A673 (cell line): Measurements from ENCODE around the gene ENPP5.

Experiments used
- CTCF ChIP-seq: fragments of 300-800, 200-600 bp; sonication (generic); conservative IDR thresholded peaks from 2 replicates; pipeline ENCODE4 v1.5.1; 2017; ENCODE audit warnings: low read depth, mild to moderate bottlenecking, antibody characterized with exemption, low read length, moderate library complexity, mixed read lengths
- EZH2 ChIP-seq: fragments of 200-600 bp; sonication (generic); IDR thresholded peaks from 2 replicates; pipeline ENCODE4 v1.6.1; 2017; ENCODE audit warnings: borderline replicate concordance, low read depth, mild to moderate bottlenecking, mixed read lengths, antibody characterized with exemption, low read length; ENCODE audit not compliant: poor library complexity, severe bottlenecking

DNA sequence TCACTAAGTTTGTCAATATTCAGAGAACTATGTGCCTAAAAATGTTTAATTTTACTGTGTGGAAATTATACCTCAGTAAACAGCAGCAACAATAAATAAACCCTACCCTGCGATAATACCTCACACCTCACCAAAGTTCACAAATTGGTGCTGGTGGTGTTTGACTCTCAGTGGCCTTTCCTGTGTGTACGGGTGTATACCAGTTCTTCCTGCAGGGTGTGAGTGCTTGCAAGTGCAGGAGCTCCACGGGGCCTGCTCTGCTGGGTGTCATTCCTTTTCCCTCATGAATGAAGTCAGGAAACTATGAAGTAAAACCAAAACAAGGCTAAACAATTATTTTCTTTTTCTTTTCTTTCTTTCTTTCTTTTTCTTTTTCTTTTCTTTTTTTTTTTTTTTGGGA lies 4.1 kb upstream of the ENPP5 start:
- TF ChIP-seq CTCF (no peak), EZH2 (no peak)
